ENCODE data around the gene DNM2. TPM values are rescaled to one million over a fixed set of nuclear protein-coding genes. Genes with fewer than 3 reads are reported as not detected.

Gene DNM2
- total and polyA plus RNA-seq, 9 of the 15 experiments (the other 6 are each of a cell fraction or from before 2014, with no cell fraction given) = 2.2 to 161 (median 72.6) TPM

GRCh38 chr19:10717356-10718204 is at the start of gene DNM2 (continued):
- peak; percentile 97 for TF ChIP-seq PBX2 (CRISPR knock-in tag; IDR thresholded peaks at IDR 0.05; ENCODE audit: low read depth)
- peak; percentile 100 for TF ChIP-seq PBX2 (tag; conservative IDR thresholded peaks at IDR 0.05; ENCODE audit: low read depth)
- TF ChIP-seq EP400 (IDR thresholded peaks at IDR 0.05) = peak; percentile 45
- TF ChIP-seq SP2 (IDR thresholded peaks at IDR 0.05; ENCODE audit: extremely low read depth, low read depth, low read length, poor library complexity, severe bottlenecking) = peak; percentile 97
- peak in 1 of 2 experiments; percentile 78; a peak in 1 of 4 replicates for TF ChIP-seq NONO (IDR thresholded peaks at IDR 0.05; ENCODE audit: low read depth in 2 of 2, low read length in 1 of 2)
- TF ChIP-seq ESRRB (CRISPR knock-in tag; IDR thresholded peaks at IDR 0.05; ENCODE audit: borderline replicate concordance) = no peak
- no peak for TF ChIP-seq E2F5 (CRISPR knock-in tag; IDR thresholded peaks at IDR 0.05)
- TF ChIP-seq MEF2D (tag; conservative IDR thresholded peaks at IDR 0.05; ENCODE audit: low read depth) = peak; percentile 92
- TF ChIP-seq FOXP1 (CRISPR knock-in tag; IDR thresholded peaks at IDR 0.05) = no peak
- TF ChIP-seq VEZF1 (CRISPR knock-in tag; IDR thresholded peaks at IDR 0.05) = peak; percentile 82
- TF ChIP-seq TAF9B (IDR thresholded peaks at IDR 0.05; ENCODE audit: partially characterized antibody) = no peak
